Ectodermal cell (in vitro differentiated cells): Measurements from ENCODE around the gene UGCG.

Experiments used
- H3K27ac ChIP-seq: 2 replicates; pipeline ENCODE4 v1.7.0; 2013; ENCODE audit warnings: mild to moderate bottlenecking, low read depth, low read length; ENCODE audit not compliant: insufficient read depth, poor library complexity, severe bottlenecking
- H3K27me3 ChIP-seq: 2 replicates; pipeline ENCODE4 v1.7.0; 2013; ENCODE audit warnings: mild to moderate bottlenecking, low read length; ENCODE audit not compliant: insufficient read depth, control insufficient read depth, poor library complexity, severe bottlenecking
- H3K36me3 ChIP-seq: one replicate; pipeline ENCODE4 v1.7.0; 2013; ENCODE audit warnings: low read length; ENCODE audit not compliant: control insufficient read depth, insufficient read depth
- H3K4me1 ChIP-seq: one replicate; pipeline ENCODE4 v1.7.0; 2013; ENCODE audit warnings: low read length; ENCODE audit not compliant: control insufficient read depth, insufficient read depth
- H3K4me3 ChIP-seq: 2 replicates; pipeline ENCODE4 v1.7.0; 2013; ENCODE audit warnings: low read depth, low read length, control low read depth; ENCODE audit not compliant: insufficient read depth
- H3K9me3 ChIP-seq: 2 replicates; pipeline ENCODE4 v1.7.0; 2013; ENCODE audit warnings: mild to moderate bottlenecking, low read length, moderate library complexity; ENCODE audit not compliant: control insufficient read depth
- WGBS, 2 experiments: methylation state at CpG; one replicate each; pipeline ENCODE4 v1.1.7; 2013; ENCODE audit warnings: missing lambda C conversion rate in 2 of 2; 5-methylcytosine and 5-hydroxymethylcytosine counted together

The UGCG gene

GRCh38 chr9:111928359-111928720 lies 31.7 kb downstream of the UGCG start:
- H3K27ac ChIP-seq: no peak overlapping the region
- H3K4me3 ChIP-seq: no peak overlapping the region
- H3K36me3 ChIP-seq: peaks cover 4% of the 10 kb centered on the region
- H3K9me3 ChIP-seq: no peaks in the 10 kb centered on the region
- H3K4me1 ChIP-seq: no peaks in the 10 kb centered on the region
- no peaks in the 10 kb centered on the region for H3K27me3 ChIP-seq

- WGBS, 2 experiments: 94 to 100% methylated on average over 2 of the region's 2 CpGs
- H3K4me1 ChIP-seq: no peaks in the 10 kb centered on the region
- H3K9me3 ChIP-seq: no peaks in the 10 kb centered on the region
- no peaks in the 10 kb centered on the region for H3K27me3 ChIP-seq
- H3K4me3 ChIP-seq: no peak overlapping the region
- H3K27ac ChIP-seq: no peak overlapping the region
- H3K36me3 ChIP-seq: peaks cover 5% of the 10 kb centered on the region
These were observed 38.1 kb downstream of the UGCG start for GRCh38 chr9:111934747-111935146.

GRCh38 chr9:111936391-111936790 lies 39.8 kb downstream of the UGCG start:
- Histone ChIP-seq H3K9me3 (no peaks in the 10 kb centered on the region), H3K4me1 (no peaks in the 10 kb centered on the region), H3K36me3 (peaks cover 5% of the 10 kb centered on the region), H3K27me3 (no peaks in the 10 kb centered on the region), H3K27ac (no peak overlapping the region), H3K4me3 (no peak overlapping the region)
- 93 to 96% methylated on average over 2 of the region's 2 CpGs for WGBS, 2 experiments

GRCh38 chr9:111937301-111937700 lies 40.7 kb downstream of the UGCG start:
- Histone ChIP-seq H3K4me3 (no peak overlapping the region), H3K27me3 (no peaks in the 10 kb centered on the region), H3K36me3 (peaks cover 5% of the 10 kb centered on the region), H3K9me3 (no peaks in the 10 kb centered on the region), H3K27ac (no peak overlapping the region), H3K4me1 (no peaks in the 10 kb centered on the region)
- 92 to 98% methylated on average over 2 of the region's 2 CpGs for WGBS, 2 experiments

GRCh38 chr9:111937781-111938426 lies 41.3 kb downstream of the UGCG start:
- WGBS, 2 experiments: 92 to 95% methylated on average over 12 of the region's 12 CpGs
- H3K4me1 ChIP-seq: no peaks in the 10 kb centered on the region
- no peak overlapping the region for H3K4me3 ChIP-seq
- no peak overlapping the region for H3K27ac ChIP-seq
- H3K27me3 ChIP-seq: no peaks in the 10 kb centered on the region
- peaks cover 5% of the 10 kb centered on the region for H3K36me3 ChIP-seq
- H3K9me3 ChIP-seq: no peaks in the 10 kb centered on the region

GRCh38 chr9:111938427-111938800 lies 41.8 kb downstream of the UGCG start:
- H3K36me3 ChIP-seq: peaks cover 5% of the 10 kb centered on the region
- no peaks in the 10 kb centered on the region for H3K27me3 ChIP-seq
- H3K27ac ChIP-seq: no peak overlapping the region
- H3K9me3 ChIP-seq: no peaks in the 10 kb centered on the region
- whole genome bisulfite sequencing, 2 experiments: 95 to 96% methylated on average over 4 of the region's 4 CpGs
- no peak overlapping the region for H3K4me3 ChIP-seq
- no peaks in the 10 kb centered on the region for H3K4me1 ChIP-seq

- WGBS, 2 experiments: 93 to 94% methylated on average over 2 of the region's 2 CpGs
- Histone ChIP-seq H3K27me3 (no peaks in the 10 kb centered on the region), H3K4me1 (no peaks in the 10 kb centered on the region), H3K9me3 (no peaks in the 10 kb centered on the region), H3K27ac (no peak overlapping the region), H3K4me3 (no peak overlapping the region), H3K36me3 (peaks cover 2% of the 10 kb centered on the region)
These were observed 42.7 kb downstream of the UGCG start for GRCh38 chr9:111939322-111939721.

- Histone ChIP-seq H3K27me3 (no peaks in the 10 kb centered on the region), H3K4me1 (no peaks in the 10 kb centered on the region), H3K27ac (no peak overlapping the region), H3K4me3 (no peak overlapping the region), H3K9me3 (no peaks in the 10 kb centered on the region), H3K36me3 (no peaks in the 10 kb centered on the region)
- 92 to 93% methylated on average over 3 of the region's 3 CpGs for WGBS, 2 experiments
These were observed 44.1 kb downstream of the UGCG start for GRCh38 chr9:111940697-111941096.

GRCh38 chr9:111943200-111943599 lies 46.6 kb downstream of the UGCG start:
- Histone ChIP-seq H3K9me3 (no peaks in the 10 kb centered on the region), H3K4me1 (no peaks in the 10 kb centered on the region), H3K27ac (no peak overlapping the region), H3K27me3 (no peaks in the 10 kb centered on the region), H3K36me3 (no peaks in the 10 kb centered on the region), H3K4me3 (no peak overlapping the region)
- 92 to 93% methylated on average over 3 to 4 of the region's 4 CpGs for WGBS, 2 experiments

- H3K4me1 ChIP-seq: no peaks in the 10 kb centered on the region
- no peaks in the 10 kb centered on the region for H3K36me3 ChIP-seq
- no peak overlapping the region for H3K4me3 ChIP-seq
- H3K27me3 ChIP-seq: no peaks in the 10 kb centered on the region
- no peaks in the 10 kb centered on the region for H3K9me3 ChIP-seq
- 97 to 100% methylated on average over 3 of the region's 3 CpGs for WGBS, 2 experiments
- no peak overlapping the region for H3K27ac ChIP-seq
These were observed 47.1 kb downstream of the UGCG start for GRCh38 chr9:111943746-111944145.
